Bronchial epithelial cell (primary cell): ENCODE results near the gene HMX1. TPM values are rescaled to one million over a fixed set of nuclear protein-coding genes. Genes with fewer than 3 reads are reported as not detected.

ENCODE experiments used
- DNase-seq: peaks from one replicate; pipeline ENCODE4 v3.0.0-alpha.2; 2010; ENCODE audit warnings: low read depth
- FAIRE-seq: peaks from 2 replicates; lab custom pipeline; 2011; peaks lifted over from hg19 to GRCh38; lab: Jason Lieb, UNC
- H3K27me3 ChIP-seq: 2 replicates; pipeline ENCODE4 v1.5.1; 2011; ENCODE audit warnings: low read length; ENCODE audit not compliant: control insufficient read depth, insufficient read depth
- H3K36me3 ChIP-seq: 2 replicates; pipeline ENCODE4 v1.5.1; 2011; ENCODE audit warnings: low read length; ENCODE audit not compliant: control insufficient read depth, insufficient read depth
- H3K4me3 ChIP-seq: 2 replicates; pipeline ENCODE4 v1.5.1; 2011; ENCODE audit warnings: mild to moderate bottlenecking, low read depth, low read length, control low read depth
- total RNA-seq: library from RNA; depleted of rRNA; stranded (reverse); fragments of >200 nt; gene quantifications from 2 replicates; pipeline ENCODE4 v1.2.1, GENCODE V29; 2014
- TF ChIP-seq, protein P1 (sequence below): IDR thresholded peaks from 2 replicates; pipeline ENCODE4 v1.5.1; 2011; ENCODE audit warnings: mild to moderate bottlenecking, moderate library complexity, low read length, control low read depth, inconsistent platforms; ENCODE audit not compliant: insufficient read depth, severe bottlenecking

The HMX1 gene
- total RNA-seq, 1 donor from 2014 or later, result not detected

DNA sequence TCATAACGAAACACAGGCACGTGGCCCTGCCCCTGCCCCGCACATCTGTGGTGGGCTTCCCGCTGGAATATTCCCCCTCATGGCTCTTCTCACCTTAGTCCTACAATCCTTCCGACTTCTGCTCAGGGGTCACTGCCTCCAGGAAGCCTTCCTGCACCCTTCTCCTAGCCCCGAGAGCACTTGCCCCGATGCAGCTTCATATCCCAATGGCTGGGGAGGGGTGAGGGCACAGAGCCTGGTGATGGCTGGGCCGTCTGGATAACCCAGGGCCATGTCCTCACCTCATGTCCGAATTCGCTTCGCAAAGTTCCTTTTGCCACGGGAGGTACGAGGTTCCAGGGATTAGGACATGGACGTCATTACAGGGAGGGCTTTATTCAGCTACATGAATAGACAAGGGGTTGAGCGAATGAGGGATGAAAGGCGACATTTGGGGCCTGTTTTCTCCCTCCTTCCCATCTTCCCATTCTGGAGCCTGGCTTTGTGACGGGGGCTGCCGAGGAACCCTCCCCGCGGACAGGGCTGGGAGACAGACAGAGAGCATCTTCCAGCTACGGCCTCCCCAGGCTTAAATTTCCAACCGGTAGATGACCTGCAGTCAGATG, 35.5 kb upstream of the HMX1 start:
- Histone ChIP-seq H3K36me3 (no peaks in the 10 kb centered on the region), H3K4me3 (no peak overlapping the region), H3K27me3 (no peaks in the 10 kb centered on the region)
- FAIRE-seq, result no peak
- TF ChIP-seq, protein P1, sequence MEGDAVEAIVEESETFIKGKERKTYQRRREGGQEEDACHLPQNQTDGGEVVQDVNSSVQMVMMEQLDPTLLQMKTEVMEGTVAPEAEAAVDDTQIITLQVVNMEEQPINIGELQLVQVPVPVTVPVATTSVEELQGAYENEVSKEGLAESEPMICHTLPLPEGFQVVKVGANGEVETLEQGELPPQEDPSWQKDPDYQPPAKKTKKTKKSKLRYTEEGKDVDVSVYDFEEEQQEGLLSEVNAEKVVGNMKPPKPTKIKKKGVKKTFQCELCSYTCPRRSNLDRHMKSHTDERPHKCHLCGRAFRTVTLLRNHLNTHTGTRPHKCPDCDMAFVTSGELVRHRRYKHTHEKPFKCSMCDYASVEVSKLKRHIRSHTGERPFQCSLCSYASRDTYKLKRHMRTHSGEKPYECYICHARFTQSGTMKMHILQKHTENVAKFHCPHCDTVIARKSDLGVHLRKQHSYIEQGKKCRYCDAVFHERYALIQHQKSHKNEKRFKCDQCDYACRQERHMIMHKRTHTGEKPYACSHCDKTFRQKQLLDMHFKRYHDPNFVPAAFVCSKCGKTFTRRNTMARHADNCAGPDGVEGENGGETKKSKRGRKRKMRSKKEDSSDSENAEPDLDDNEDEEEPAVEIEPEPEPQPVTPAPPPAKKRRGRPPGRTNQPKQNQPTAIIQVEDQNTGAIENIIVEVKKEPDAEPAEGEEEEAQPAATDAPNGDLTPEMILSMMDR, result no peak
- DNase-seq, result no peak

DNA sequence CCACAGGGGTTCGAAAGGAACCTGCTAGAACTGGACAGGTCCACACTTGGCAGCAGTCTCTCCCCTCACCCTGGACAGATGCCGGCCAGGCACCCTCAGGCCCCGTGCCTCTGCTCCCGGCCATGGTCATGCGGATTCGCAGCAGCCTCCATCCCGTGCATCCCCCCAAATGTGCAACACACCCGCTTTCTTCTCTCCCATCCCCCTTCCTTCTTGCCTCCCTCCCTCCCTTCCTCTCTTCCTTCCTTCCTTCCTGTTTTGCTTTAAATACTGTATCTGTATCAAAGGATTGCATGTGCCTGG, 35.0 kb upstream of the HMX1 start:
- TF ChIP-seq, protein P1, result no peak
- Histone ChIP-seq H3K27me3 (no peaks in the 10 kb centered on the region), H3K4me3 (no peak overlapping the region), H3K36me3 (no peaks in the 10 kb centered on the region)
- no peak for FAIRE-seq
- DNase-seq, result no peak

- H3K27me3 ChIP-seq, result no peaks in the 10 kb centered on the region
- H3K36me3 ChIP-seq, result no peaks in the 10 kb centered on the region
- no peak overlapping the region for H3K4me3 ChIP-seq
- no peak for DNase-seq
- no peak for FAIRE-seq
- TF ChIP-seq, protein P1, result no peak
These were observed 34.4 kb upstream of the HMX1 start for GRCh38 chr4:8905773-8906667.

DNA sequence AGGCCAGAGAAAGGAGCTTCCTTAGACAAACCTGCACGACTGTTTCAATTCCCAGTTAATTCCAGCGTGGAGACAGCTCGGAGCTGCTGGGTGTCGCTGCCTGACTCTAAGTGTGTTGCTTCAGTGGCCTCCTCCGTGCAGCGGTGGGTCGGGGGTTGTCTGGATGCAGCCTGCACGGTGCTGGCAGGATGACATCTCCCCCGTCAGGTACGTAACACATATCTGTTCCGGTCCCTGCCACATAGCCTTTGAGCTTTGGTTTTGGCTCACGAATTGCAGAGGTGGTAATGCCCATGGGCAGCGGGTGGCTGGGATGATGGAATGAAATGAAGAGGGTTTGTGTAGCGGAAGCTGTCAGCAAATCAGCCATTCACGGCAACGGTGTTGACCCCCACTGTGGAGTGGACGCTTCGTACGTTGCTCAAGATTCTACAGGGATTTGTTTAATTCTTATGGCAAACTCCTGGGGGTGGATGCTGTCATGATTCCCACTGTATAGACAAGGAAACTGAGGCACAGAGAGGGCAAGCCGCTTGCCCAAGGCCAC, 33.7 kb upstream of the HMX1 start:
- Histone ChIP-seq H3K4me3 (no peak overlapping the region), H3K36me3 (no peaks in the 10 kb centered on the region), H3K27me3 (no peaks in the 10 kb centered on the region)
- no peak for FAIRE-seq
- TF ChIP-seq, protein P1, result no peak
- DNase-seq, result no peak

- no peaks in the 10 kb centered on the region for H3K27me3 ChIP-seq
- TF ChIP-seq, protein P1, result no peak
- DNase-seq (no peak), FAIRE-seq (no peak)
- no peaks in the 10 kb centered on the region for H3K36me3 ChIP-seq
- no peak overlapping the region for H3K4me3 ChIP-seq
These were observed 33.0 kb upstream of the HMX1 start for GRCh38 chr4:8904666-8905065.
